ENCODE measurements around the gene ROCK1. TPM values are rescaled to one million over a fixed set of nuclear protein-coding genes. Genes with fewer than 3 reads are reported as not detected.
A peak's percentile ranks its signal among the peaks of the same experiment; 100 is the strongest.

ROCK1 gene
- total RNA-seq, 2 experiments from 2014 or later = 67.0 to 71.5 TPM

- ChIA-PET POLR2A (no interaction called here), CTCF (no interaction called here)
- Mint-ChIP-seq H3K4me3 (no peak overlapping the region), H3K9me3 (peaks cover 5% of the 10 kb centered on the region), H3K27me3 (no peaks in the 10 kb centered on the region), H3K27ac (no peak overlapping the region), H3K4me1 (peaks cover 13% of the 10 kb centered on the region), H3K36me3 (ENCODE audit: low read depth) (peaks cover 31% of the 10 kb centered on the region)
- DNase-seq = no peak
These were observed 18.5 kb downstream of the ROCK1 start for GRCh38 chr18:21093133-21093532.

DNA sequence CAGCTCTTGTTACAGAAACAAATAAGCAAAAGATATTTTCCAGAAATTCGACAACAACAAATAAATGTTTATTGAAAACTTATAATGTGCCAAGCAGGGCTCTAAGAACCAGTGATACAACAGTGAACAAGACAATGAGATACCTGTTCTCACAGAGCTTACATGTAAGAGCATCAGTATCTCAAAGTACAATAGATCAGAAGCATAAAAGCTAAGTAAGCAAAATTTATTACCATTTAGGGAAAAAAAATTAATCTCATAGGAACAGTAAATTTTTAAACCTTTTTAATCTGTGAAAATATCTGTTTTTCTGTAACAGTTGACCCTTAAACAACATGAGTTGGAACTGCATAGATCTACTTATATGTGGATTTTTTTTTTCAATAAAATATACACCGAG is 20.9 kb downstream of the ROCK1 start:
- H3K9me3 Mint-ChIP-seq = peaks cover 5% of the 10 kb centered on the region
- ChIA-PET CTCF (no interaction called here), POLR2A (no interaction called here)
- no peaks in the 10 kb centered on the region for H3K27me3 Mint-ChIP-seq
- H3K4me1 Mint-ChIP-seq = peaks cover 14% of the 10 kb centered on the region
- peaks cover 26% of the 10 kb centered on the region for H3K36me3 Mint-ChIP-seq (ENCODE audit: low read depth)
- H3K27ac Mint-ChIP-seq = no peak overlapping the region
- no peak overlapping the region for H3K4me3 Mint-ChIP-seq
- DNase-seq = no peak

DNA sequence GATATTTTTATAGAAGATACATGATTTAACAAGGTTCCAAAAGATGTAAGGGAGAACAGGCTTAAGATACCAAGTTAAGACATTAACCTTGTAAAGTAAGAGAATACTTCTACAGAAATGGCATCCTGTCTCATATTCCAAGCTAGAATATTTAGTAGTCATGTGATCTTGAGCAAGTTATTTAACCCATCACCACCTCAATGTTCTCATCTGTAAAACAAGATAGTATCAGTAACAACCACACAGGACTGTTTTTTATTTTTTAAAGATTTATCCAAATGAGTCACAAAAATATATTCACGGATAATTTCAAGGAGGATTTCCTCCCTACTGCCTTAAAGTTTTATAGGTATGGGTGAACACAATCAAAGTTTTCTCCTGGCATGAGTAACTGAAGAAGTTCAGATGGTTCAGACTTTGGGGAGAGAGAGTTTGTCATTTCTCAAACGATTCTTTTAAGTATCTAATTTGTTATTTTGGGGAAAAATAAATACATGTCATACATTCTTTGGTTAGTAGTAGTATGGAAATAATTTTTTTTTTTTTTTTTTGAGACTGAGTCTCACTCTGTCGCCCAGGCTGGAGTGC is 25.9 kb downstream of the ROCK1 start:
- H3K4me1 Mint-ChIP-seq = peaks cover 49% of the 10 kb centered on the region
- CTCF ChIA-PET = no interaction called here

GRCh38 chr18:21084511-21085078 is 27.0 kb downstream of the ROCK1 start:
- no peak for DNase-seq
- no peak overlapping the region for H3K4me3 Mint-ChIP-seq
- H3K4me1 Mint-ChIP-seq = peaks cover 51% of the 10 kb centered on the region
- no peaks in the 10 kb centered on the region for H3K27me3 Mint-ChIP-seq
- ChIA-PET POLR2A (interaction anchor here (0.7 kb wide), 1 partner anchor 22 kb away, joined by 3 read pairs; no protein-coding TSS in a partner anchor), CTCF (no interaction called here)
- peaks cover 38% of the 10 kb centered on the region for H3K36me3 Mint-ChIP-seq (ENCODE audit: low read depth)
- H3K27ac Mint-ChIP-seq = no peak overlapping the region
- H3K9me3 Mint-ChIP-seq = peaks cover 20% of the 10 kb centered on the region

More for the DNA sequence above, 25.9 kb downstream of the ROCK1 start:
- peaks cover 16% of the 10 kb centered on the region for H3K9me3 Mint-ChIP-seq
- H3K4me3 Mint-ChIP-seq = no peak overlapping the region
- POLR2A ChIA-PET = no interaction called here
- H3K27me3 Mint-ChIP-seq = no peaks in the 10 kb centered on the region
- DNase-seq = no peak
- H3K27ac Mint-ChIP-seq = no peak overlapping the region
- H3K36me3 Mint-ChIP-seq (ENCODE audit: low read depth) = peaks cover 29% of the 10 kb centered on the region

GRCh38 chr18:21083017-21083416 is 28.6 kb downstream of the ROCK1 start:
- ChIA-PET POLR2A (no interaction called here), CTCF (no interaction called here)
- H3K36me3 Mint-ChIP-seq (ENCODE audit: low read depth) = peaks cover 38% of the 10 kb centered on the region
- H3K4me3 Mint-ChIP-seq = no peak overlapping the region
- peaks cover 51% of the 10 kb centered on the region for H3K4me1 Mint-ChIP-seq
- peaks cover 20% of the 10 kb centered on the region for H3K9me3 Mint-ChIP-seq
- no peak for DNase-seq
- no peak overlapping the region for H3K27ac Mint-ChIP-seq
- no peaks in the 10 kb centered on the region for H3K27me3 Mint-ChIP-seq

- ChIA-PET POLR2A (no interaction called here), CTCF (interaction anchor here (0.7 kb wide), 1 partner anchor 30 kb away, joined by 3 read pairs; the partner anchor contains the start of gene ROCK1)
- no peak for DNase-seq
- Mint-ChIP-seq H3K27me3 (no peaks in the 10 kb centered on the region), H3K9me3 (peaks cover 20% of the 10 kb centered on the region), H3K4me1 (peaks cover 47% of the 10 kb centered on the region), H3K36me3 (ENCODE audit: low read depth) (peaks cover 38% of the 10 kb centered on the region), H3K27ac (no peak overlapping the region), H3K4me3 (no peak overlapping the region)
These were observed 30.2 kb downstream of the ROCK1 start for GRCh38 chr18:21081426-21081825.

GRCh38 chr18:21080576-21080975 is 31.0 kb downstream of the ROCK1 start:
- no peak overlapping the region for H3K4me3 Mint-ChIP-seq
- no peak for DNase-seq
- H3K27ac Mint-ChIP-seq = no peak overlapping the region
- H3K27me3 Mint-ChIP-seq = no peaks in the 10 kb centered on the region
- H3K4me1 Mint-ChIP-seq = peaks cover 45% of the 10 kb centered on the region
- peaks cover 35% of the 10 kb centered on the region for H3K36me3 Mint-ChIP-seq (ENCODE audit: low read depth)
- ChIA-PET POLR2A (no interaction called here), CTCF (no interaction called here)
- peaks cover 20% of the 10 kb centered on the region for H3K9me3 Mint-ChIP-seq

DNA sequence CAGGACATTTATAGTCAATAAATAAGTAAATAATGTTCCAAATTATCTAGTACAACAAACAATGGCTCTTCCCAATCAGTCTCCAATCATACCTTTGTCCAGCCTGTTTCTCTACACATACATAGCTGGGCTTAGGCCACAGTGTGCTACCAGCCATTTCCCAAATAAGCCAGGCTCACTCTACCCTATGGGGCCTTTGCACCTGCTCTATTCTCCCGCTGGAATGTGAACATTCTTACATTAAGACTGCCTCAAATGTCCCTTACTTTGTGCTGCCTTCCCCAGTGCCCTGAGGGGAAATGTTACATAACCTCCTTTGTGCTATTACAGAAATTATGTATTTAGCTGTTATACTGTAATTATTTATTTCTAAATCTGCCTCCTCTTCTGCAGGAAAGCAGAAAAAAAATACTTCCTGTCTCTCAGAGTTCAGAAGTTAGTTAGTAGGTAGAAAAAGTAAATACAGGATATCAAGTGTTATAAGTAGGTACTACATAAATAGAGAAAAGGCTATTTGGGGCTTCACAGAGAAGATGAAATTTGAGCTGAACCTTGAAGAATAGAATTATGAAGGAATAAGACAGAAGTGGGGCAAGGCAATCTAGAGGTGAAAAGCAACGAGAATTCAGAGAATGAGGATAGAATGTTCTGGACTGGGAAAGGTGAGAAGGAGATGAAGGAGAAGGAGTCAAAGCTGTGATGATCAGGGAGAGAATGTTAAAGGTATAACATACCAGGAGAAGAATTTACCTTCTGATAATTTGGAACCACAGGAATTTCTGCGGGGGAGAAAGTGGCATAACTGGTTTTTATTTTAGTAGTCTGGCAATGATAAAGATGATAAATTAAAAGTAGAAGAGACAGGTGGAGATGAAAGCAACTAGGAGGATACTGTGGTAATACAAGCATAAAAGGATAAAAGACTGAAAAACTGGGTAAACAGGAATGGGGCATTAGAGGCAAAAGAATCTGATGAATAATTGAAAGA is 37.0 kb downstream of the ROCK1 start:
- H3K27me3 Mint-ChIP-seq = no peaks in the 10 kb centered on the region
- H3K27ac Mint-ChIP-seq = peak overlapping the region; percentile 0
- ChIA-PET POLR2A (no interaction called here), CTCF (no interaction called here)
- peaks cover 24% of the 10 kb centered on the region for H3K4me1 Mint-ChIP-seq
- no peak overlapping the region for H3K4me3 Mint-ChIP-seq
- no peaks in the 10 kb centered on the region for H3K9me3 Mint-ChIP-seq
- peaks cover under 1% of the 10 kb centered on the region for H3K36me3 Mint-ChIP-seq (ENCODE audit: low read depth)
- no peak for DNase-seq

- ChIA-PET CTCF (no interaction called here), POLR2A (no interaction called here)
- Mint-ChIP-seq H3K27me3 (no peaks in the 10 kb centered on the region), H3K4me1 (peaks cover 24% of the 10 kb centered on the region), H3K27ac (no peak overlapping the region), H3K36me3 (ENCODE audit: low read depth) (peaks cover 6% of the 10 kb centered on the region), H3K4me3 (no peak overlapping the region), H3K9me3 (no peaks in the 10 kb centered on the region)
- no peak for DNase-seq
These were observed 38.4 kb downstream of the ROCK1 start for GRCh38 chr18:21073180-21073579.

DNA sequence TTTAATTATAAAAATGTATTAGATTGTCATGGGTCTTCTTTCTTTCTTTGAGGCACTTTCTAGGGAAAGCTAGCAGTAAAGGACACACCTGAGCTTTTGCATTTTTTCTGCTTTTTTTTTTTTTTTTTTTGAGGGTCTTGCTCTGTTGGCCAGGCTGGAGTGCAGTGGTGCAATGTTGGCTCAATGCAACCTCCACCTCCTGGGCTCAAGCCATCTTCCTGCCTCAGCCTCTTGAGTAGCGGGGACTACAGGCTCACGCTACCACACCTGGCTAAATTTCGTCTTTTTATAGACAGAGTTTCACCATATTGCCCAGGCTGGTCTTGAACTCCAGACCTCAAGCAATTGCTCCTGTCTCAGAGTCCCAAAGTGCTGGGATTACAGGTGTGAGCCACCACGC is 40.5 kb downstream of the ROCK1 start:
- no peak for DNase-seq
- ChIA-PET POLR2A (no interaction called here), CTCF (no interaction called here)
- Mint-ChIP-seq H3K9me3 (no peaks in the 10 kb centered on the region), H3K36me3 (ENCODE audit: low read depth) (peaks cover 13% of the 10 kb centered on the region), H3K27me3 (no peaks in the 10 kb centered on the region), H3K4me1 (peaks cover 22% of the 10 kb centered on the region), H3K27ac (no peak overlapping the region), H3K4me3 (no peak overlapping the region)

GRCh38 chr18:21069468-21069867 is 42.1 kb downstream of the ROCK1 start:
- no peak for DNase-seq
- ChIA-PET POLR2A (no interaction called here), CTCF (no interaction called here)
- peaks cover 10% of the 10 kb centered on the region for H3K4me1 Mint-ChIP-seq
- no peaks in the 10 kb centered on the region for H3K27me3 Mint-ChIP-seq
- peaks cover 13% of the 10 kb centered on the region for H3K36me3 Mint-ChIP-seq (ENCODE audit: low read depth)
- H3K4me3 Mint-ChIP-seq = no peak overlapping the region
- H3K27ac Mint-ChIP-seq = no peak overlapping the region
- no peaks in the 10 kb centered on the region for H3K9me3 Mint-ChIP-seq

DNA sequence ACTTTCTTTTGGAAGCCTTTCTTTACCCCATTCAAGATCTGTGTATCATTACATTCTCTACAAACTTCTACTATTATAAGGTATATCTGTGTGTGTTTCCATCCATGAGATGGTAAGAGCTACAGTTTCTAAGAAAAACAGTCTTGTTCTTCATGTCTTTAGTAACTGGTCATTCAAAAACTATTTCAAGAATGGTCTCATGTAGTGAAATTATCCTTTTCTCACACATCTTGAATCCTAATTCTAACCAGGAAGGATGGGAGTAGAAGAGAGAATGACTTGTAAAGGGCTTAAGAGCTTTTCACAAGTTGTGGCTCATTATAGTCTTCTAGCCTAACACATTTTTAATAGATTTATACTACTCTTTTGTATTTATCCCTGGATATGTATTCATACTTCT is 47.3 kb downstream of the ROCK1 start:
- Mint-ChIP-seq H3K27me3 (no peaks in the 10 kb centered on the region), H3K27ac (no peak overlapping the region), H3K4me1 (no peaks in the 10 kb centered on the region), H3K4me3 (no peak overlapping the region), H3K9me3 (no peaks in the 10 kb centered on the region), H3K36me3 (ENCODE audit: low read depth) (peaks cover 26% of the 10 kb centered on the region)
- DNase-seq = no peak
- ChIA-PET POLR2A (interaction anchor here (1.4 kb wide), 1 partner anchor 15 kb away, joined by 3 read pairs; no protein-coding TSS in a partner anchor), CTCF (no interaction called here)

- ChIA-PET POLR2A (interaction anchor here (0.6 to 1.4 kb wide), 3 partner anchors 8 to 49 kb away, joined by 3 to 5 read pairs (median 3); partner anchors contain the start of gene ROCK1), CTCF (no interaction called here)
- Mint-ChIP-seq H3K36me3 (ENCODE audit: low read depth) (peaks cover 21% of the 10 kb centered on the region), H3K27me3 (no peaks in the 10 kb centered on the region), H3K27ac (no peak overlapping the region), H3K9me3 (no peaks in the 10 kb centered on the region), H3K4me3 (no peak overlapping the region), H3K4me1 (no peaks in the 10 kb centered on the region)
- DNase-seq = no peak
These were observed 48.6 kb downstream of the ROCK1 start for GRCh38 chr18:21063011-21063410.

Data from activated CD4-positive, alpha-beta memory T cell treated with anti-CD3 and anti-CD28 coated beads, Interleukin-2, amount 10 ng/mL, durations not matched to agents 7 days and 5 days (primary cell).